Astrocyte of the spinal cord (primary cell): Measurements from ENCODE around the gene PPM1H.
A peak's percentile ranks its signal among the peaks of the same experiment; 100 is the strongest.

Experiments
- DNase-seq: peaks from one replicate; pipeline ENCODE4 v3.0.0; 2011; ENCODE audit warnings: low read depth, low spot score
- H3K4me3 ChIP-seq: 2 replicates; pipeline ENCODE4 v1.5.1; 2011; ENCODE audit warnings: low read depth, mild to moderate bottlenecking, low read length, moderate library complexity
- CTCF ChIP-seq: IDR thresholded peaks from 2 replicates; pipeline ENCODE4 v1.5.1; 2012; ENCODE audit warnings: low read depth, mild to moderate bottlenecking, low read length, inconsistent platforms
- in situ Hi-C: cut with HindIII; loops from 2 replicates; pipeline ENCODE4 v1.10.0; 2017; ENCODE audit warnings: low sequenced_read_pairs

Gene PPM1H

GRCh38 chr12:62728741-62729140, 206.2 kb downstream of the PPM1H start:
- DNase-seq = no peak
- no peak overlapping the region for H3K4me3 ChIP-seq
- in situ Hi-C loops = no loop called here
- TF ChIP-seq CTCF = no peak

- TF ChIP-seq CTCF = no peak
- H3K4me3 ChIP-seq = no peak overlapping the region
- DNase-seq = no peak
- in situ Hi-C loops = no loop called here
Measured at GRCh38 chr12:62726471-62726980, 208.4 kb downstream of the PPM1H start.

DNA sequence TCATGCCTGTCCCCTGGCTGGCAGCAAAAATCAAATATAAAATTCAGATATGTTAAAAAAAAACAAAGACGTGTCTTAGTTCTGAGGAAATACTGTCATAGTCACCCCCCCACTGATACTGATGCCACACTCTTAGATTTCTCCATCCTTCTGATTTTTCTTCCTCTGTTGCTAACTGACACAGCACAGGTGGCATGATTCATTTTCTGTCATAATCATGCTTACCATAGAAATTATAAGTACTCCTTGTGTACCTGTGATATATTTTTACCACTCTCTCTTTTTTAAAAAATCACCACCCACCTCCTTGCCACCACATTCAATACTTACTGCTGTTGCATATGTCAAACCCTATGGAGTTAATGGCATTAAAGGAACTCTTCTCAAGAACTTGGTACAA, 209.2 kb downstream of the PPM1H start:
- in situ Hi-C loops = no loop called here
- H3K4me3 ChIP-seq = no peak overlapping the region
- TF ChIP-seq CTCF = no peak
- DNase-seq = no peak

- no peak for TF ChIP-seq CTCF
- H3K4me3 ChIP-seq = no peak overlapping the region
- in situ Hi-C loops = no loop called here
- DNase-seq = peak; percentile 92
Measured at GRCh38 chr12:62724947-62725451, 210.0 kb downstream of the PPM1H start.

GRCh38 chr12:62724285-62724684, 210.7 kb downstream of the PPM1H start:
- H3K4me3 ChIP-seq = no peak overlapping the region
- no peak for DNase-seq
- TF ChIP-seq CTCF = no peak
- in situ Hi-C loops = no loop called here

GRCh38 chr12:62722971-62723680, 211.8 kb downstream of the PPM1H start:
- no peak overlapping the region for H3K4me3 ChIP-seq
- in situ Hi-C loops = no loop called here
- no peak for DNase-seq
- no peak for TF ChIP-seq CTCF
